HG02588 (cell line): Measurements from ENCODE around the gene QKI.
"Not testable (repeated sequence)": the region's sequence is repeated elsewhere in the genome, so short reads cannot be mapped to it uniquely, and the experiment has no call there.

ENCODE experiments used
- ATAC-seq: cut with Tn5 transposase; IDR thresholded peaks from one replicate; pipeline ENCODE4 v1.9.1; 2021; ENCODE audit warnings: mild to moderate bottlenecking, moderate library complexity; ENCODE audit not compliant: unreplicated experiment

QKI gene

GRCh38 chr6:163571730-163572129 lies 157.2 kb downstream of the QKI start:
- no peak for ATAC-seq

GRCh38 chr6:163572612-163573011 lies 158.1 kb downstream of the QKI start:
- ATAC-seq, result no peak

GRCh38 chr6:163573503-163574179 lies 159.1 kb downstream of the QKI start:
- no peak for ATAC-seq

- no peak for ATAC-seq
Observed at GRCh38 chr6:163576114-163576513, 161.6 kb downstream of the QKI start.

GRCh38 chr6:163577404-163577803 lies 162.9 kb downstream of the QKI start:
- ATAC-seq, result no peak

- no peak for ATAC-seq
Observed at GRCh38 chr6:163579111-163579879, 164.8 kb downstream of the QKI start.

- ATAC-seq, result no peak
Observed at GRCh38 chr6:163579880-163580295, 165.4 kb downstream of the QKI start.

GRCh38 chr6:163580311-163581030 lies 166.0 kb downstream of the QKI start:
- no peak for ATAC-seq

GRCh38 chr6:163583558-163583957 lies 169.0 kb downstream of the QKI start:
- ATAC-seq, result no peak

- no peak for ATAC-seq
Observed at GRCh38 chr6:163585932-163586437, 171.5 kb downstream of the QKI start.

- no peak for ATAC-seq
Observed at GRCh38 chr6:163586888-163587287, 172.4 kb downstream of the QKI start.

GRCh38 chr6:163588220-163588919 lies 173.9 kb downstream of the QKI start:
- no peak for ATAC-seq

GRCh38 chr6:163589387-163589786 lies 174.9 kb downstream of the QKI start:
- no peak for ATAC-seq

GRCh38 chr6:163590132-163590531 lies 175.6 kb downstream of the QKI start:
- not testable (repeated sequence) for ATAC-seq

GRCh38 chr6:163592872-163593271 lies 178.4 kb downstream of the QKI start:
- no peak for ATAC-seq

- ATAC-seq, result no peak
Observed at GRCh38 chr6:163596174-163596573, 181.7 kb downstream of the QKI start.

- no peak for ATAC-seq
Observed at GRCh38 chr6:163599136-163599535, 184.6 kb downstream of the QKI start.

GRCh38 chr6:163599684-163600083 lies 185.2 kb downstream of the QKI start:
- ATAC-seq, result no peak

GRCh38 chr6:163600331-163600730 lies 185.8 kb downstream of the QKI start:
- ATAC-seq, result no peak

GRCh38 chr6:163600781-163601180 lies 186.3 kb downstream of the QKI start:
- ATAC-seq, result no peak

- ATAC-seq, result no peak
Observed at GRCh38 chr6:163602851-163603250, 188.3 kb downstream of the QKI start.
